Measurements from ENCODE around the gene LITAF.
A peak's percentile ranks its signal among the peaks of the same experiment; 100 is the strongest.

The LITAF gene

GRCh38 chr16:11626657-11627291 is 40.1 kb upstream of the LITAF start:
- Histone ChIP-seq H3K36me3 (ENCODE audit: insufficient read depth, low read length) (no peaks in the 10 kb centered on the region), H3K9ac (ENCODE audit: low read depth, low read length) (no peak overlapping the region), H3K4me1 (ENCODE audit: insufficient read depth, low read length) (peaks cover 10% of the 10 kb centered on the region)

GRCh38 chr16:11625769-11626168 is 39.0 kb upstream of the LITAF start:
- Histone ChIP-seq H3K4me1 (ENCODE audit: insufficient read depth, low read length) (peaks cover 15% of the 10 kb centered on the region), H3K36me3 (ENCODE audit: insufficient read depth, low read length) (no peaks in the 10 kb centered on the region), H3K9me3 (ENCODE audit: control insufficient read depth, insufficient read depth, low read length) (no peaks in the 10 kb centered on the region), H3K9ac (ENCODE audit: low read depth, low read length) (no peak overlapping the region)

More at GRCh38 chr16:11626657-11627291, 40.1 kb upstream of the LITAF start:
- H3K9me3 ChIP-seq (ENCODE audit: control insufficient read depth, insufficient read depth, low read length): no peaks in the 10 kb centered on the region

GRCh38 chr16:11624636-11625607 is 38.2 kb upstream of the LITAF start:
- no peak overlapping the region for H3K9ac ChIP-seq (ENCODE audit: low read depth, low read length)
- no peaks in the 10 kb centered on the region for H3K36me3 ChIP-seq (ENCODE audit: insufficient read depth, low read length)
- peaks cover 15% of the 10 kb centered on the region for H3K4me1 ChIP-seq (ENCODE audit: insufficient read depth, low read length)
- H3K9me3 ChIP-seq (ENCODE audit: control insufficient read depth, insufficient read depth, low read length): no peaks in the 10 kb centered on the region

- Histone ChIP-seq H3K36me3 (ENCODE audit: insufficient read depth, low read length) (no peaks in the 10 kb centered on the region), H3K9me3 (ENCODE audit: control insufficient read depth, insufficient read depth, low read length) (no peaks in the 10 kb centered on the region), H3K9ac (ENCODE audit: low read depth, low read length) (no peak overlapping the region), H3K4me1 (ENCODE audit: insufficient read depth, low read length) (peaks cover 15% of the 10 kb centered on the region)
Measured at GRCh38 chr16:11624205-11624604, 37.5 kb upstream of the LITAF start.

GRCh38 chr16:11621920-11622651 is 35.4 kb upstream of the LITAF start:
- Histone ChIP-seq H3K36me3 (ENCODE audit: insufficient read depth, low read length) (no peaks in the 10 kb centered on the region; the same call in 1 of the 2 replicates), H3K4me1 (ENCODE audit: insufficient read depth, low read length) (peaks cover 17% of the 10 kb centered on the region), H3K9ac (ENCODE audit: low read depth, low read length) (no peak overlapping the region), H3K9me3 (ENCODE audit: control insufficient read depth, insufficient read depth, low read length) (no peaks in the 10 kb centered on the region)

GRCh38 chr16:11621539-11621919 is 34.8 kb upstream of the LITAF start:
- Histone ChIP-seq H3K9me3 (ENCODE audit: control insufficient read depth, insufficient read depth, low read length) (no peaks in the 10 kb centered on the region), H3K4me1 (ENCODE audit: insufficient read depth, low read length) (peaks cover 17% of the 10 kb centered on the region), H3K36me3 (ENCODE audit: insufficient read depth, low read length) (no peaks in the 10 kb centered on the region; the same call in 1 of the 2 replicates), H3K9ac (ENCODE audit: low read depth, low read length) (no peak overlapping the region)

GRCh38 chr16:11620243-11621003 is 33.7 kb upstream of the LITAF start:
- no peaks in the 10 kb centered on the region; the same call in 1 of the 2 replicates for H3K36me3 ChIP-seq (ENCODE audit: insufficient read depth, low read length)
- H3K4me1 ChIP-seq (ENCODE audit: insufficient read depth, low read length): peaks cover 21% of the 10 kb centered on the region
- no peak overlapping the region for H3K9ac ChIP-seq (ENCODE audit: low read depth, low read length)
- no peaks in the 10 kb centered on the region for H3K9me3 ChIP-seq (ENCODE audit: control insufficient read depth, insufficient read depth, low read length)

- no peaks in the 10 kb centered on the region for H3K9me3 ChIP-seq (ENCODE audit: control insufficient read depth, insufficient read depth, low read length)
- no peaks in the 10 kb centered on the region; the same call in 1 of the 2 replicates for H3K36me3 ChIP-seq (ENCODE audit: insufficient read depth, low read length)
- peaks cover 28% of the 10 kb centered on the region for H3K4me1 ChIP-seq (ENCODE audit: insufficient read depth, low read length)
- no peak overlapping the region for H3K9ac ChIP-seq (ENCODE audit: low read depth, low read length)
Measured at GRCh38 chr16:11619327-11619851, 32.7 kb upstream of the LITAF start.

- Histone ChIP-seq H3K9me3 (ENCODE audit: control insufficient read depth, insufficient read depth, low read length) (no peaks in the 10 kb centered on the region), H3K36me3 (ENCODE audit: insufficient read depth, low read length) (no peaks in the 10 kb centered on the region; the same call in 1 of the 2 replicates), H3K4me1 (ENCODE audit: insufficient read depth, low read length) (peaks cover 28% of the 10 kb centered on the region), H3K9ac (ENCODE audit: low read depth, low read length) (no peak overlapping the region)
Measured at GRCh38 chr16:11618107-11618717, 31.5 kb upstream of the LITAF start.

- Histone ChIP-seq H3K4me1 (ENCODE audit: insufficient read depth, low read length) (peaks cover 26% of the 10 kb centered on the region), H3K36me3 (ENCODE audit: insufficient read depth, low read length) (no peaks in the 10 kb centered on the region; the same call in 1 of the 2 replicates), H3K9me3 (ENCODE audit: control insufficient read depth, insufficient read depth, low read length) (no peaks in the 10 kb centered on the region), H3K9ac (ENCODE audit: low read depth, low read length) (peak overlapping the region; percentile 14; the same call in 1 of the 2 replicates)
Measured at GRCh38 chr16:11615748-11616447, 29.2 kb upstream of the LITAF start.

GRCh38 chr16:11614587-11615175 is 28.0 kb upstream of the LITAF start:
- H3K9me3 ChIP-seq (ENCODE audit: control insufficient read depth, insufficient read depth, low read length): no peaks in the 10 kb centered on the region
- peaks cover 29% of the 10 kb centered on the region for H3K4me1 ChIP-seq (ENCODE audit: insufficient read depth, low read length)
- no peak overlapping the region for H3K9ac ChIP-seq (ENCODE audit: low read depth, low read length)
- no peaks in the 10 kb centered on the region; the same call in 1 of the 2 replicates for H3K36me3 ChIP-seq (ENCODE audit: insufficient read depth, low read length)

GRCh38 chr16:11613381-11614303 is 26.9 kb upstream of the LITAF start:
- no peaks in the 10 kb centered on the region; the same call in 1 of the 2 replicates for H3K36me3 ChIP-seq (ENCODE audit: insufficient read depth, low read length)
- H3K4me1 ChIP-seq (ENCODE audit: insufficient read depth, low read length): peaks cover 33% of the 10 kb centered on the region
- H3K9ac ChIP-seq (ENCODE audit: low read depth, low read length): no peak overlapping the region
- H3K9me3 ChIP-seq (ENCODE audit: control insufficient read depth, insufficient read depth, low read length): no peaks in the 10 kb centered on the region

Data from ES-I3 (cell line).